Measurements from ENCODE around the gene PNKP. TPM values are rescaled to one million over a fixed set of nuclear protein-coding genes. Genes with fewer than 3 reads are reported as not detected.

PNKP gene
- total and polyA plus RNA-seq, 10 of the 15 experiments (the other 5 are each of a cell fraction or from before 2014, with no cell fraction given): 2.9 to 82.3 (median 33.2) TPM

- Histone ChIP-seq H2AFZ (ENCODE audit: control insufficient read depth, low read depth, low read length) (no peak overlapping the region), H3K4me1 (ENCODE audit: control insufficient read depth, insufficient read depth, low read length) (peaks cover 40% of the 10 kb centered on the region), H3K27ac (ENCODE audit: control insufficient read depth, insufficient read depth) (peak overlapping the region; percentile 42; the same call in 1 of the 2 replicates), H3K9ac (ENCODE audit: control insufficient read depth, insufficient read depth, low read length) (peak overlapping the region; percentile 51; the same call in 1 of the 2 replicates), H3K4me2 (ENCODE audit: control insufficient read depth, insufficient read depth) (peak overlapping the region; percentile 79), H3K4me3 (peak overlapping the region; percentile 36; the same call in 1 of the 2 replicates), H3K9me3 (replicated peaks; ENCODE audit: control insufficient read depth, insufficient read depth, low read length) (no peaks in the 10 kb centered on the region; the same call in 2 of the 3 replicates), H3K79me2 (ENCODE audit: control insufficient read depth, insufficient read depth, low read length) (peaks cover 49% of the 10 kb centered on the region), H4K20me1 (ENCODE audit: control insufficient read depth, insufficient read depth) (no peaks in the 10 kb centered on the region), H3K27me3 (replicated peaks in 1 of 2; ENCODE audit: control insufficient read depth in 2 of 2, insufficient read depth in 2 of 2, low read length in 1 of 2) (no peaks in the 10 kb centered on the region), H3K36me3 (ENCODE audit: control insufficient read depth in 2 of 2, insufficient read depth in 2 of 2, low read length in 1 of 2) (peaks cover 0 to 9% of the 10 kb centered on the region in 2 experiments; a peak in 3 of 4 replicates)
- FAIRE-seq: no peak
- POLR2A ChIA-PET: interaction anchor here (0.8 to 8.2 kb wide), 6 partner anchors 10 to 36 kb away, joined by 3 to 116 read pairs (median 5); partner anchors contain the start of genes AKT1S1, ATF5, NUP62 and TBC1D17
- no peak for TF ChIP-seq BRCA1 (IDR thresholded peaks at IDR 0.05; ENCODE audit: low read depth, low read length)
- no peak for TF ChIP-seq SIX5 (IDR thresholded peaks at IDR 0.05; ENCODE audit: low read depth, low read length, severe bottlenecking)
- no peak for TF ChIP-seq CEBPB (IDR thresholded peaks at IDR 0.05; ENCODE audit: borderline replicate concordance in 1 of 2, low read depth in 2 of 2, low read length in 2 of 2)
- TF ChIP-seq, protein P1, sequence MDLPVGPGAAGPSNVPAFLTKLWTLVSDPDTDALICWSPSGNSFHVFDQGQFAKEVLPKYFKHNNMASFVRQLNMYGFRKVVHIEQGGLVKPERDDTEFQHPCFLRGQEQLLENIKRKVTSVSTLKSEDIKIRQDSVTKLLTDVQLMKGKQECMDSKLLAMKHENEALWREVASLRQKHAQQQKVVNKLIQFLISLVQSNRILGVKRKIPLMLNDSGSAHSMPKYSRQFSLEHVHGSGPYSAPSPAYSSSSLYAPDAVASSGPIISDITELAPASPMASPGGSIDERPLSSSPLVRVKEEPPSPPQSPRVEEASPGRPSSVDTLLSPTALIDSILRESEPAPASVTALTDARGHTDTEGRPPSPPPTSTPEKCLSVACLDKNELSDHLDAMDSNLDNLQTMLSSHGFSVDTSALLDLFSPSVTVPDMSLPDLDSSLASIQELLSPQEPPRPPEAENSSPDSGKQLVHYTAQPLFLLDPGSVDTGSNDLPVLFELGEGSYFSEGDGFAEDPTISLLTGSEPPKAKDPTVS (IDR thresholded peaks at IDR 0.05; ENCODE audit: low read depth, low read length): no peak
- no peak for TF ChIP-seq NFYB (IDR thresholded peaks at IDR 0.05; ENCODE audit: insufficient read depth, low read depth, low read length)
- TF ChIP-seq MTA2 (IDR thresholded peaks at IDR 0.05; ENCODE audit: low read depth): no peak
- TF ChIP-seq TBL1XR1 (IDR thresholded peaks at IDR 0.05; ENCODE audit: low read depth, low read length): no peak
- no peak for TF ChIP-seq RFX5 (IDR thresholded peaks at IDR 0.05; ENCODE audit: low read depth, low read length)
- TF ChIP-seq, protein P2, sequence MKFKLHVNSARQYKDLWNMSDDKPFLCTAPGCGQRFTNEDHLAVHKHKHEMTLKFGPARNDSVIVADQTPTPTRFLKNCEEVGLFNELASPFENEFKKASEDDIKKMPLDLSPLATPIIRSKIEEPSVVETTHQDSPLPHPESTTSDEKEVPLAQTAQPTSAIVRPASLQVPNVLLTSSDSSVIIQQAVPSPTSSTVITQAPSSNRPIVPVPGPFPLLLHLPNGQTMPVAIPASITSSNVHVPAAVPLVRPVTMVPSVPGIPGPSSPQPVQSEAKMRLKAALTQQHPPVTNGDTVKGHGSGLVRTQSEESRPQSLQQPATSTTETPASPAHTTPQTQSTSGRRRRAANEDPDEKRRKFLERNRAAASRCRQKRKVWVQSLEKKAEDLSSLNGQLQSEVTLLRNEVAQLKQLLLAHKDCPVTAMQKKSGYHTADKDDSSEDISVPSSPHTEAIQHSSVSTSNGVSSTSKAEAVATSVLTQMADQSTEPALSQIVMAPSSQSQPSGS (IDR thresholded peaks at IDR 0.05; ENCODE audit: low read length): no peak
- intact Hi-C loops (cut with micrococcal nuclease; ENCODE audit: unreplicated experiment) (no loop called here), in situ Hi-C loops (cut with MboI) (loop anchor here (25.0 kb wide), 1 partner anchor 1255 kb away; the partner anchor contains the start of genes CA11 and DBP)
- no peak for ATAC-seq
- CTCF ChIA-PET: interaction anchor here (2.2 to 6.3 kb wide), 3 partner anchors 18 to 35 kb away, joined by 7 to 71 read pairs (median 10); partner anchors contain the start of gene ATF5
- RAD21 ChIA-PET (ENCODE audit: unreplicated experiment): interaction anchor here (0.9 to 5.4 kb wide), 6 partner anchors 15 to 35 kb away, joined by 3 to 66 read pairs (median 4); partner anchors contain the start of genes AKT1S1, ATF5, NUP62 and TBC1D17
- WGBS (ENCODE audit: insufficient coverage, insufficient replicate concordance, low lambda C conversion rate, missing lambda C conversion rate): 92% methylated on average over 1 of the region's 1 CpG
- BruUV-seq (replicated peaks): no TSS peak
- SMC1A ChIA-PET (ENCODE audit: uncharacterized antibody, unreplicated experiment): interaction anchor here (1.1 to 7.3 kb wide), 3 partner anchors 18 to 80 kb away, joined by 3 to 110 read pairs (median 78); partner anchors contain the start of genes ATF5, FUZ and NUP62
- no peak for DNase-seq (ENCODE audit: low read depth, low spot score)
Measured at GRCh38 chr19:49892716-49893115, 25.3 kb upstream of the PNKP start.
